A549 (cell line): ENCODE measurements around the gene GAS7. TPM values are rescaled to one million over a fixed set of nuclear protein-coding genes. Genes with fewer than 3 reads are reported as not detected.

ENCODE experiments used
- ATAC-seq, 2 experiments: fragments of 200-7000 bp in 1 of 2; fragments of >200 bp in 1 of 2; cut with Nextera tagmentation in 1 of 2; cut with Tn5 transposase in 1 of 2; 3 replicates each; pipeline versions ENCODE4 v1.8.0 to v1.9.1; 2018 to 2020; ENCODE audit warnings: mild to moderate bottlenecking in 1 of 2, moderate library complexity in 1 of 2
- CTCF ChIA-PET: fragments of 300-600 bp; sonication (Branson Sonifier 250); formaldehyde crosslinking; extraction: SDS; loops from one replicate; lab custom pipeline; 2021; ENCODE audit warnings: antibody characterized with exemption, inconsistent platforms; lab: Yijun Ruan, JAX
- POLR2A ChIA-PET: fragments of 350-600 bp; formaldehyde crosslinking; extraction: SDS; loops from one replicate; lab custom pipeline; 2021; ENCODE audit warnings: antibody characterized with exemption, inconsistent platforms; lab: Yijun Ruan, JAX
- DNase-seq, 2 experiments: peaks; one replicate each; pipeline versions ENCODE4 v3.0.0 to v3.0.0-alpha.2; 2011 to 2016; ENCODE audit warnings: low read depth in 1 of 2, low spot score in 1 of 2
- FAIRE-seq: peaks from 2 replicates; lab custom pipeline; 2011; peaks lifted over from hg19 to GRCh38; lab: Jason Lieb, UNC
- H3K27ac ChIP-seq, 2 experiments: fragments of >200 bp; sonication (Bioruptor Twin); formaldehyde crosslinking; 3 replicates each; pipeline ENCODE4 v1.5.1; 2016 to 2017
- H3K4me1 ChIP-seq: fragments of >200 bp; sonication (Bioruptor Twin); formaldehyde crosslinking; 3 replicates; pipeline ENCODE4 v1.6.1; 2016
- H3K4me2 ChIP-seq: fragments of >200 bp; sonication (Bioruptor Twin); formaldehyde crosslinking; 3 replicates; pipeline ENCODE4 v1.6.1; 2016
- H3K4me3 ChIP-seq: fragments of >200 bp; sonication (Bioruptor Twin); formaldehyde crosslinking; 3 replicates; pipeline ENCODE4 v1.5.1; 2016
- H3K9me3 ChIP-seq: fragments of >200 bp; sonication (Bioruptor Twin); formaldehyde crosslinking; 3 replicates; pipeline ENCODE4 v1.6.1; 2016
- ATOH8 ChIP-seq: fragments of 250-450 bp; sonication (Bioruptor Pico); IDR thresholded peaks from 2 replicates; pipeline ENCODE4 v1.5.0; 2020; ENCODE audit warnings: low read depth, mild to moderate bottlenecking, moderate library complexity
- BCL3 ChIP-seq: fragments of >200 bp; sonication (Bioruptor Twin); formaldehyde crosslinking; IDR thresholded peaks from 3 replicates; pipeline ENCODE4 v1.6.1; 2016
- CBX2 ChIP-seq: fragments of 200-600 bp; sonication (generic); IDR thresholded peaks from 2 replicates; pipeline ENCODE4 v1.6.1; 2016; ENCODE audit warnings: low read depth, mild to moderate bottlenecking, borderline replicate concordance
- CBX8 ChIP-seq: fragments of 200-600 bp; sonication (generic); IDR thresholded peaks from 2 replicates; pipeline ENCODE4 v1.6.1; 2016
- ESRRA ChIP-seq: fragments of 150-350 bp; IDR thresholded peaks from 2 replicates; pipeline ENCODE4 v1.6.1; 2014; ENCODE audit warnings: mild to moderate bottlenecking, low read length, borderline replicate concordance
- GATA3 ChIP-seq: IDR thresholded peaks from 2 replicates; pipeline ENCODE4 v1.6.1; 2012; ENCODE audit warnings: borderline replicate concordance
- HDAC2 ChIP-seq: fragments of 200-600 bp; sonication (generic); IDR thresholded peaks from 2 replicates; pipeline ENCODE4 v1.6.1; 2016
- HES2 ChIP-seq: fragments of >200 bp; sonication (Bioruptor Twin); formaldehyde crosslinking; IDR thresholded peaks from 2 replicates; pipeline ENCODE4 v1.6.1; 2016
- HOXB13 ChIP-seq: fragments of 250-450 bp; sonication (Bioruptor Pico); IDR thresholded peaks from 2 replicates; pipeline ENCODE4 v1.5.0; 2020; ENCODE audit warnings: low read depth, mild to moderate bottlenecking, moderate library complexity
- KDM5A ChIP-seq: fragments of 200-600 bp; sonication (generic); IDR thresholded peaks from 2 replicates; pipeline ENCODE4 v1.6.1; 2016; ENCODE audit warnings: antibody characterized with exemption, mild to moderate bottlenecking
- MAFK ChIP-seq: fragments of 450-650 bp; IDR thresholded peaks from 2 replicates; pipeline ENCODE4 v1.6.1; 2014; ENCODE audit not compliant: partially characterized antibody
- MAZ ChIP-seq: fragments of 150-350 bp; IDR thresholded peaks from 2 replicates; pipeline ENCODE4 v1.6.1; 2014; ENCODE audit warnings: antibody characterized with exemption, low read depth, low read length, borderline replicate concordance
- NR3C1 ChIP-seq: fragments of >200 bp; sonication (Bioruptor Twin); formaldehyde crosslinking; IDR thresholded peaks from 3 replicates; pipeline ENCODE4 v1.6.1; 2017
- PBX3 ChIP-seq: IDR thresholded peaks from 2 replicates; pipeline ENCODE4 v1.6.1; 2012
- POLR2A ChIP-seq: IDR thresholded peaks from 2 replicates; pipeline ENCODE4 v1.6.1; 2012; ENCODE audit warnings: mild to moderate bottlenecking, low read length
- POLR2AphosphoS2 ChIP-seq: conservative IDR thresholded peaks from 2 replicates; pipeline ENCODE4 v1.6.1; 2012; ENCODE audit warnings: low read length, improper control_type of control experiment, inconsistent platforms
- RCOR1 ChIP-seq: fragments of 150-350 bp; IDR thresholded peaks from 2 replicates; pipeline ENCODE4 v1.6.1; 2014; ENCODE audit warnings: antibody characterized with exemption, low read length, low read depth
- TFCP2L1 ChIP-seq: fragments of 250-450 bp; sonication (Bioruptor Pico); IDR thresholded peaks from 2 replicates; pipeline ENCODE4 v1.5.0; 2021; ENCODE audit warnings: mild to moderate bottlenecking
- TP53 ChIP-seq: fragments of 250-450 bp; sonication (Bioruptor Pico); IDR thresholded peaks from 2 replicates; pipeline ENCODE4 v1.5.0; 2021; ENCODE audit warnings: mild to moderate bottlenecking, moderate library complexity
- WGBS: methylation state at CpG from one replicate; pipeline ENCODE4 v1.1.6; 2017; ENCODE audit errors: missing lambda C conversion rate; 5-methylcytosine and 5-hydroxymethylcytosine counted together
- polyA plus RNA-seq, 4 experiments: library from polyadenylated mRNA; depleted of rRNA in 3 of 4; stranded (reverse); fragments of >200 nt; fragmentation: RNase III in 1 of 4; extraction: RNeasy Plus Mini Kit Qiagen cat#74134 plus additional on column Dnase treatment in 1 of 4; gene quantifications; 2 replicates in 3 of 4; 3 replicates in 1 of 4; pipeline ENCODE4 v1.2.3, GENCODE V29; 2011 to 2017

Gene GAS7
- polyA plus RNA-seq, 2 of the 4 experiments (the other 2 are of a cell fraction) = 1.3 to 1.5 TPM

- CTCF ChIA-PET = no interaction called here
- no peak for FAIRE-seq
- H3K4me2 ChIP-seq = no peak overlapping the region
- TF ChIP-seq MAZ = no peak
- no peak for TF ChIP-seq KDM5A
- TF ChIP-seq POLR2A = no peak
- TF ChIP-seq NR3C1 = no peak
- TF ChIP-seq ESRRA = no peak
- no peak for TF ChIP-seq PBX3
- no peak for TF ChIP-seq ATOH8
- TF ChIP-seq GATA3 = no peak
- TF ChIP-seq TP53 (CRISPR knock-in tag) = no peak
- TF ChIP-seq TFCP2L1 = no peak
- no peak for TF ChIP-seq RCOR1
- TF ChIP-seq POLR2AphosphoS2 = no peak
- no peak for TF ChIP-seq HOXB13 (CRISPR knock-in tag)
- TF ChIP-seq, all 56 proteins: peak for 0
- Histone ChIP-seq H3K27ac (no peak overlapping the region), H3K9me3 (no peaks in the 10 kb centered on the region), H3K4me1 (no peaks in the 10 kb centered on the region), H3K4me3 (no peak overlapping the region)
- ATAC-seq (no peak), DNase-seq (no peak)
- POLR2A ChIA-PET = no interaction called here
- 55% methylated on average over 5 of the region's 5 CpGs for WGBS
These were observed 15.6 kb downstream of the GAS7 start for GRCh38 chr17:10182785-10183184.

GRCh38 chr17:10178506-10178991, 19.9 kb downstream of the GAS7 start:
- FAIRE-seq (no peak), DNase-seq (no peak)
- no peak overlapping the region for H3K4me3 ChIP-seq
- WGBS = 48% methylated on average over 8 of the region's 8 CpGs
- no peak overlapping the region for H3K4me2 ChIP-seq
- H3K4me1 ChIP-seq = no peaks in the 10 kb centered on the region
- CTCF ChIA-PET = interaction anchor here (1.3 kb wide), 1 partner anchor 559 kb away, joined by 3 read pairs; no protein-coding TSS in a partner anchor
- no peaks in the 10 kb centered on the region for H3K9me3 ChIP-seq
- TF ChIP-seq HDAC2 = no peak
- TF ChIP-seq MAFK = peak; percentile 21
- TF ChIP-seq, all 56 proteins: peak for 1
- ATAC-seq = 0 out of 6 replicates have a peak, but pooled peaks of 1 of the 2 experiments have one; percentile 14
- POLR2A ChIA-PET = no interaction called here
- H3K27ac ChIP-seq = no peak overlapping the region

- POLR2A ChIA-PET = no interaction called here
- no peak for TF ChIP-seq CBX2
- TF ChIP-seq POLR2A = no peak
- TF ChIP-seq HES2 = no peak
- no peak for TF ChIP-seq BCL3
- TF ChIP-seq KDM5A = no peak
- no peak for TF ChIP-seq CBX8
- ATAC-seq (peak; percentile 33 to 40; a peak in 4 of 6 replicates), FAIRE-seq (no peak), DNase-seq (no peak)
- Histone ChIP-seq H3K9me3 (peaks cover under 1% of the 10 kb centered on the region; the same call in 1 of the 3 replicates), H3K4me2 (no peak overlapping the region), H3K27ac (no peak overlapping the region), H3K4me1 (no peaks in the 10 kb centered on the region), H3K4me3 (no peak overlapping the region)
- 35% methylated on average over 12 of the region's 12 CpGs for WGBS
- CTCF ChIA-PET = no interaction called here
These were observed 20.4 kb downstream of the GAS7 start for GRCh38 chr17:10177913-10178505.
